KOPT-K1 (cell line): ENCODE data around the gene MLF1.

Experiments used
- H3K27ac ChIP-seq: fragments of 200-600 bp; sonication (generic); 2 replicates; pipeline ENCODE4 v1.5.1; 2016; ENCODE audit warnings: antibody characterized with exemption, mild to moderate bottlenecking, low read depth, low read length; ENCODE audit not compliant: poor library complexity, severe bottlenecking
- H3K36me3 ChIP-seq: fragments of 200-600 bp; sonication (generic); 2 replicates; pipeline ENCODE4 v1.5.1; 2017; ENCODE audit warnings: antibody characterized with exemption, mild to moderate bottlenecking, low read length, moderate library complexity; ENCODE audit not compliant: insufficient read depth
- H3K9me3 ChIP-seq: fragments of 200-600 bp; sonication (generic); 2 replicates; pipeline ENCODE4 v1.5.1; 2017; ENCODE audit warnings: antibody characterized with exemption, low read length, mild to moderate bottlenecking; ENCODE audit not compliant: insufficient read depth, poor library complexity, severe bottlenecking

Gene MLF1

DNA sequence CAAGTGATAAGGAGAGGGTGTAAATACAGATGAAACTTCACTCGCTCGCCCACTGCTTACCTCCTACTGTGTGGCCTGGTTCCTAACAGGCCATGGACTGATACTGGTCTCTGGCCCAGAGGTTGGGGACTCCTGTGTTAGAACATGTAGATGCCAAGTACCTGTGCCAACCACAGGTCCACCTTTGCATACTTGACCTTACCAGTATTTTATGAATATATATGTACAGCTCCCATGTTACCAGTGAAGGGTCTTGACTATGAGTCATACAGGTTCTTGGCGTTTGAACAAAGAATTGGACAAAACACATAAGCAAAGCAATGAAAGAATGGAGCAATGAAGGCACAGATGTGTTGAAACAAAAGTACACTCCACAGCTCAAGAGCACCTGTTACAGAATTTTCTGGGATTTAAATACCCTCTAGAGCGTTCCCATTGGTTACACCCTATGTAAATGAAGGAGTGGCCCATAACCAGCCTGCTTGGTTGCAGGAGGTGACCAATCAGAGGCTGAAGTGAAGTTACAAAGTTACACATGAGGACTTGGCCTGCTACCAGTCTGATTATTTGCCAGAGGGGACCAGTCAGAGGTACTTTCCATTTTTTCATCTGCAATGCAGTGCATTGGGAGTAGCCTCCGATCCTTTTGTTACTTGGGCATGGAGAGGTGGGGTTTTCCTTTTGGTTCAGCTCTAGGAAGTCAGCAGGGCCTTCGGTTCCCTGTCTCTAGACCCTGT is 71.6 kb downstream of the MLF1 start:
- no peaks in the 10 kb centered on the region for H3K9me3 ChIP-seq
- H3K27ac ChIP-seq, result no peak overlapping the region
- H3K36me3 ChIP-seq, result peaks cover 19% of the 10 kb centered on the region

GRCh38 chr3:158644345-158644908 is 73.4 kb downstream of the MLF1 start, which contains the start of gene GFM1:
TSS of gene GFM1 (plus strand) at chr3:158644527. CDS start at chr3:158644635, 108 bp downstream.
- peak within 1 kb of the TSS; percentile 72 for H3K27ac ChIP-seq

DNA sequence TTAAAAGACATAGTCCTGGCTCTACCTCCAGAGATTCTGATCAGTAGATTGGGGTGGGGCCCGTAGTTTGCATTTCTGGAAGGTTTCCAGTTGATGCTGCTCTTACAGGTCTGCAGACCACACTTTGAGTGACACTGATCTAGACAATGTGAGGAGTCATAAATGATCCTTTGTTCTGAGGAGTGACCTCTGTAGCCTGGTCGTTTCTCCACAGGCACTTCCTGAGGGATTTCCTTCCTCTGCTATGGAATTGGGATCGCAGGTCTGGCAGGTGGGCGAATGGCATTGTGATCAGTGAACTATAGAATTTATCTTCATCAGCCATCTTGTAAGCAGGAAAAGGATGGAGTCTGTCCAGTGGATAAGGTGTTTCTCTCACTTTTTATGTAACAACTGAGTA is 78.8 kb downstream of the MLF1 start:
- Histone ChIP-seq H3K27ac (no peak overlapping the region), H3K36me3 (peaks cover 88% of the 10 kb centered on the region), H3K9me3 (no peaks in the 10 kb centered on the region)

More at GRCh38 chr3:158644345-158644908, 73.4 kb downstream of the MLF1 start, which contains the start of gene GFM1:
- H3K9me3 ChIP-seq, result no peaks in the 10 kb centered on the region
- H3K36me3 ChIP-seq, result peaks cover 36% of the 10 kb centered on the region

- peaks cover 95% of the 10 kb centered on the region for H3K36me3 ChIP-seq
- no peaks in the 10 kb centered on the region for H3K9me3 ChIP-seq
- H3K27ac ChIP-seq, result no peak overlapping the region
These were observed 80.2 kb downstream of the MLF1 start for GRCh38 chr3:158651192-158651591.

GRCh38 chr3:158652463-158652862 is 81.5 kb downstream of the MLF1 start:
- Histone ChIP-seq H3K27ac (no peak overlapping the region), H3K9me3 (no peaks in the 10 kb centered on the region), H3K36me3 (peaks cover 91% of the 10 kb centered on the region)
